ENCODE results near the gene SIGMAR1. TPM values are rescaled to one million over a fixed set of nuclear protein-coding genes. Genes with fewer than 3 reads are reported as not detected.
A peak's percentile ranks its signal among the peaks of the same experiment; 100 is the strongest.

SIGMAR1 gene
- total RNA-seq, 4 donors from 2014 or later: 78.5 to 111 (median 109) TPM

DNA sequence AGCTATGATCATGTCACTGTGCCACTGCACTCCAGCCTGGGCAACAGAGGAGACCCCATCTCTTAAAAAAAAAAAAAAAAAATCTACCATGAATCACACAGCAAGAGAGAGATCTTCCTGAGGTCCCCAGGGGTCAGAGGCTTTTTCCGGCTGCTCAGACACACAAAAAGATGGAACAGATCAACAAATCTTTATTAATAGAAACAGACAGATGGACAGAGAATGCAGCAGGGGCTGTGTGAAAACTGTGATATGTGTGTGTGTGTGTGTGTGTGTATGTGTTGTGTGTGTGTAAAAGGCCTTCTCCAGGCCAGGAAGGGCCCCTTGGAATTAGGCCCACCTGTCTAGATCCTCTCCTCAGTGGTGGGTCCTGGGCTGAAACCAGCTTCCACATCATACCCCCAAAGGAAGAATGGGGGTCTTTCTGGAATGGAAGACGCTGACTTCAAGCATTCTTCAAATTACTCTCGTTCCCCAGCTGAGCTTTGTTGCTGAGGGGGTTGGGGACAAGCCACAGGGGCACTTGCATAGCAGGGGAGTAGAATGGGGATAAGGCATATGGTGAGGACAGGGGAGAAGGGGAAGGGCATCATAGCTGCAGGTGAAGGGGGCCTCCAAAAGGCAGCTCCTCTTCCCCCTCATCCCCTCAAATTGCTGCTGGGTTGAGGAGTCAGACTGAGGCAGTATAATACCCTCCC is 2.9 kb downstream of the SIGMAR1 start:
- no peak overlapping the region for H3K27ac ChIP-seq
- no peaks in the 10 kb centered on the region for H3K9me3 ChIP-seq
- DNase-seq (ENCODE audit: low spot score in 2 of 2): no peak
- no peak for TF ChIP-seq POLR2A (IDR thresholded peaks at IDR 0.05)
- TF ChIP-seq EP300 (IDR thresholded peaks at IDR 0.05): no peak
- TF ChIP-seq POLR2AphosphoS5 (IDR thresholded peaks at IDR 0.05): no peak
- TF ChIP-seq, protein P1, sequence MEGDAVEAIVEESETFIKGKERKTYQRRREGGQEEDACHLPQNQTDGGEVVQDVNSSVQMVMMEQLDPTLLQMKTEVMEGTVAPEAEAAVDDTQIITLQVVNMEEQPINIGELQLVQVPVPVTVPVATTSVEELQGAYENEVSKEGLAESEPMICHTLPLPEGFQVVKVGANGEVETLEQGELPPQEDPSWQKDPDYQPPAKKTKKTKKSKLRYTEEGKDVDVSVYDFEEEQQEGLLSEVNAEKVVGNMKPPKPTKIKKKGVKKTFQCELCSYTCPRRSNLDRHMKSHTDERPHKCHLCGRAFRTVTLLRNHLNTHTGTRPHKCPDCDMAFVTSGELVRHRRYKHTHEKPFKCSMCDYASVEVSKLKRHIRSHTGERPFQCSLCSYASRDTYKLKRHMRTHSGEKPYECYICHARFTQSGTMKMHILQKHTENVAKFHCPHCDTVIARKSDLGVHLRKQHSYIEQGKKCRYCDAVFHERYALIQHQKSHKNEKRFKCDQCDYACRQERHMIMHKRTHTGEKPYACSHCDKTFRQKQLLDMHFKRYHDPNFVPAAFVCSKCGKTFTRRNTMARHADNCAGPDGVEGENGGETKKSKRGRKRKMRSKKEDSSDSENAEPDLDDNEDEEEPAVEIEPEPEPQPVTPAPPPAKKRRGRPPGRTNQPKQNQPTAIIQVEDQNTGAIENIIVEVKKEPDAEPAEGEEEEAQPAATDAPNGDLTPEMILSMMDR (IDR thresholded peaks at IDR 0.05): no peak
- H3K4me3 ChIP-seq: no peak overlapping the region
- peaks cover 2% of the 10 kb centered on the region for H3K36me3 ChIP-seq
- 84% methylated on average over 3 of the region's 3 CpGs for WGBS
- peaks cover 13% of the 10 kb centered on the region for H3K27me3 ChIP-seq
- H3K4me1 ChIP-seq: peaks cover 33% of the 10 kb centered on the region

DNA sequence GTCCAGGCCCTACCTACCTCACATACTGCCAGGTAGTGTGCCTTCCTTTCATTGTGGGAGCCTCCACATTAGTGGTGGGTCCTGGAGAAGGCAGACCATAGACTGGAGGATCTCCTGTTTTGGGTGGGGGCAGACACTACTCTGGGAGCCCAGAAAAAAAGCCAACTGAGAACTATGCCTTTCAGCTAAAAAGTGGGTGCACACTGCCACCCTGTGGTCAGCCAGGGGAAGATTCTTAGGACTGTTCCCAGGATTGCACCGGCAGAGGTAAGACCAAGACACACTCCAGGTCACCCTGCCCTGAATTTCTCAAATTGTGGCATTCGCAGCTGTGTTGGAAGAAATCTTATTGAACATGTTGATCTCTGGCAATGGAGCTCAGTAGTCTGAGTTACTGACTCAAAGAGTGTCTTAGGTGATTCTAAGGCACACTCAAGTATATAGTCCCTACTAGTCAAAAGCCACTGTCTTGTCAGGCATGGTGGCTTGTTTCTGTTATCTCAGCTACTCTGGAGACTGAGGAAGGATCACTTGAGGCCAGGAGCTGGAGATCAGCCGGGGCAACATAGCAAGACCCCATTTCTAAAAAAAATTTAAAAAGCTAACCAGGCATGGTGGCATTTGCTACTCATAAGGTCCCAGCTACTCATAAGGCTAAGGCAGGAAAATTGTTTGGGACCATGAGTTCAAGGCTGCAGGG is 3.6 kb downstream of the SIGMAR1 start:
- Histone ChIP-seq H3K4me1 (peaks cover 36% of the 10 kb centered on the region), H3K27ac (no peak overlapping the region), H3K9me3 (no peaks in the 10 kb centered on the region), H3K4me3 (no peak overlapping the region), H3K36me3 (peaks cover 2% of the 10 kb centered on the region), H3K27me3 (peaks cover 20% of the 10 kb centered on the region)
- no peak for DNase-seq (ENCODE audit: low spot score in 2 of 2)
- no peak for TF ChIP-seq POLR2A (IDR thresholded peaks at IDR 0.05)
- no peak for TF ChIP-seq EP300 (IDR thresholded peaks at IDR 0.05)
- no peak for TF ChIP-seq POLR2AphosphoS5 (IDR thresholded peaks at IDR 0.05)
- TF ChIP-seq, protein P1 (IDR thresholded peaks at IDR 0.05): peak; percentile 77 to 85
- 14% methylated on average over 3 of the region's 3 CpGs for WGBS

DNA sequence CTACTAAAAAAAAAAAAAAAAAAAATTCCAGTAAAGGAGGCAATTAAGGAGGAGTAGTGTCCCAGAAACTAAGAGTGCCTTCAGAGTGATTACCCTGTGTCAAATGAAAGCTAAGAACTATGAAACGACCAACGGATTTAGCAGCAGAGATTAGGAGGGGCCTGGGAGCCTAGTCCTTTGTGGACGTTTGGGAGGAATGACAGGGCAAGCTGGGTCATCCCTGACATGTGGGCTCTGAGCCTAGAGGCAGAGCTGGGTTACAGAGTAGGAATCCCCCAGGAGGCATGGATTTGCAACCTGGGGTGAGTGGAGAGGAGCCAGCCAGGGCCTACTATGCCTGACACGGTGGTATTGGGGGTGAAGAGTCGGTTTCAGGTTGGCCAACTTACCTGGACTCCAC is 4.4 kb downstream of the SIGMAR1 start:
- no peak for TF ChIP-seq EP300 (IDR thresholded peaks at IDR 0.05)
- no peak for TF ChIP-seq POLR2AphosphoS5 (IDR thresholded peaks at IDR 0.05)
- TF ChIP-seq, protein P1 (IDR thresholded peaks at IDR 0.05): no peak
- TF ChIP-seq POLR2A (IDR thresholded peaks at IDR 0.05): no peak
- H3K4me1 ChIP-seq: peaks cover 37% of the 10 kb centered on the region

DNA sequence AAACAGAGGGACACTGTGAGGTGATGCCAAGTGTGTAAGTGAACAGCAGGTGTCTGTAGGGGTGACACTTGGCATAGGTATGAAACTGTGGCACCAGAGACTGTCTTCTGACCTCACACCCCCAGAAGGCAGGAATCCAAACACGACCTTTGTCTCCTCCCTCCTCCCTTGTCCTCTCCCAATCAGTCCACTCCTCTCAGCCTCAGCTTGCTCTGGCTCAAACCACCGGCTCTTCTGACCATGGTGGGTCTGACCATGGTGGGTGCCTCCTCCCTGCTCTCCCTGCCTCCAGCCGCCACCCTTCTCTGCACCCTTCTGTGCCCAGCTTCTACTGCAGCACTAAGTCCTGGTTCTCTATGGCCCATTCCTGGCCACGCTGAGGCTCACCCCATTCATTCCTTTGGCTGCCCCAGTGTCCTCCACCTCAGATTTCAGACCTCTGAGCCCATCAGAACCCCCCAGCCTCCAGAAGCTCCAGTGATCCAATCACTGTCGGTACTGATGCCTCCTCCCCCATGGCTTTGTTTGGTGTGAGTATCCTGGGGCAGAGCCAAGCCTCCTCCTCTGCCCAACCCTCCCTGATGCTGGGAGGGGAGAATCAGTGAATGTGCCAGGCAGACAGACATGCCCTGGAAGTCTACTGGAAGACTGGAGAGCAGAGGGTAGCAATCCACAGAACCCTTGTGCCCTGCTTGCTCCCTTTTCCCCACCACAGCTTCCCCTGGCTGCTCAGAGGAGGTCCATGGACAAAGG is 7.0 kb downstream of the SIGMAR1 start:
- 29% methylated on average over 5 of the region's 5 CpGs for WGBS
- TF ChIP-seq POLR2AphosphoS5 (IDR thresholded peaks at IDR 0.05) (no peak), POLR2A (IDR thresholded peaks at IDR 0.05) (no peak), EP300 (IDR thresholded peaks at IDR 0.05) (no peak)
- TF ChIP-seq, protein P1 (IDR thresholded peaks at IDR 0.05): no peak
- no peak for DNase-seq (ENCODE audit: low spot score in 2 of 2)

More for the DNA sequence above, 4.4 kb downstream of the SIGMAR1 start:
- Histone ChIP-seq H3K27me3 (peaks cover 28% of the 10 kb centered on the region), H3K36me3 (peaks cover 2% of the 10 kb centered on the region), H3K9me3 (no peaks in the 10 kb centered on the region), H3K4me3 (no peak overlapping the region), H3K27ac (no peak overlapping the region)
- WGBS: 65% methylated on average over 5 of the region's 5 CpGs
- no peak for DNase-seq (ENCODE audit: low spot score in 2 of 2)

DNA sequence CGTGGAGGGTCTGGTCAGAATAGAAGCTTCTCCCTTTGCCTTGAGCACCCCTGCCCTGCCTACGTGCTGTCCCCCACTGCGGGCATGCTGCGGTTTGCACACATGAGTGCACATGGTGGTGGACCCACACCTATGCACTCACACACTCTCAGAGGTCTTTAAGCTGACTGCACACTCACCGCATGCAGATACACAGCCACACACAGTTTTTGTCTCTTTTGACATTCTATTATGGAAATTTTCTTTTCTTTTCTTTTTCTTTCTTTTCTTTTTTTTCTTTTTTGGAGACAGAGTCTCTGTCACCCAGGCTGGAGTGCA is 8.1 kb downstream of the SIGMAR1 start:
- Histone ChIP-seq H3K4me3 (peak overlapping the region; percentile 50), H3K27me3 (peaks cover 64% of the 10 kb centered on the region), H3K36me3 (no peaks in the 10 kb centered on the region)

More for the DNA sequence above, 7.0 kb downstream of the SIGMAR1 start:
- no peaks in the 10 kb centered on the region for H3K9me3 ChIP-seq
- peaks cover 53% of the 10 kb centered on the region for H3K27me3 ChIP-seq
- no peak overlapping the region for H3K27ac ChIP-seq
- no peak overlapping the region for H3K4me3 ChIP-seq
- H3K36me3 ChIP-seq: peaks cover 2% of the 10 kb centered on the region
- H3K4me1 ChIP-seq: peaks cover 20% of the 10 kb centered on the region

More for the DNA sequence above, 8.1 kb downstream of the SIGMAR1 start:
- TF ChIP-seq POLR2A (IDR thresholded peaks at IDR 0.05): no peak
- TF ChIP-seq, protein P1 (IDR thresholded peaks at IDR 0.05): no peak
- WGBS: 41% methylated on average over 5 of the region's 5 CpGs
- DNase-seq (ENCODE audit: low spot score in 2 of 2): no peak
- H3K4me1 ChIP-seq: peaks cover 20% of the 10 kb centered on the region
- H3K27ac ChIP-seq: no peak overlapping the region
- no peaks in the 10 kb centered on the region for H3K9me3 ChIP-seq

All from suprapubic skin (tissue), 4 donors.